ENCODE data around the gene ERH.
"Not testable (repeated sequence)": the region's sequence is repeated elsewhere in the genome, so short reads cannot be mapped to it uniquely, and the experiment has no call there.

ERH gene

DNA sequence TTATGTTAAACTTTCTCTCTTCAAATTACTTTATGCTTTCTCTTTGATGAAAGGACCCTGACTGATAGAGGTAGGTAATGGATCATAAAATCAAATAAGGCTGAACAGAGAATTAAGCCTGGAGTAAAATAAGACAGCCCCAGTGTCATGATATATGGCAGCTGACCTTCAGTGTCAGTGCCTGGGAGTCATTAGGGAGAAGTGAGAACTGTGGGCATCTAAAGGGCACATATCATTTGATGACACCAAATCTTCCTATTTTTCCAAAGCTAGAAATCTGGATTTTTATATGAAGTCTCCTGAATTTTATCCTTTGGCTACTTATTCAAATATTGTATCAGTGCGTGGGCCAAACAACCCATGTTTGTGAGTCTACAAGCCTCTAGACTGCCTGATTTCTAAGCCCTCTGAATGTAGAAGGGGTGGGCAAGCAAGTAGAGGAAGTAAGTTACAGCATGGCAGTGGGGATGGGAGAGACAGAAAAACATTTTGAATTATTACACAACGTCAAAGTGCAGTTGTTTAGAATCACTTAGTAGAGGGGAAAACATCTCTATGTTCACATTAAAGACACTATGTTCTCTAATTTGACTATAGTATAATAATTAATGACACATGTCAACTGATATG lies 10.3 kb upstream of the ERH start:
- H3K36me3 Mint-ChIP-seq (ENCODE audit: low read depth) = peaks cover 26% of the 10 kb centered on the region
- no peaks in the 10 kb centered on the region for H3K27me3 Mint-ChIP-seq
- no peak for DNase-seq
- H3K4me3 Mint-ChIP-seq = no peak overlapping the region
- peaks cover 5% of the 10 kb centered on the region for H3K9me3 Mint-ChIP-seq
- no peak for ATAC-seq
- H3K27ac Mint-ChIP-seq = no peak overlapping the region
- peaks cover 8% of the 10 kb centered on the region for H3K4me1 Mint-ChIP-seq

DNA sequence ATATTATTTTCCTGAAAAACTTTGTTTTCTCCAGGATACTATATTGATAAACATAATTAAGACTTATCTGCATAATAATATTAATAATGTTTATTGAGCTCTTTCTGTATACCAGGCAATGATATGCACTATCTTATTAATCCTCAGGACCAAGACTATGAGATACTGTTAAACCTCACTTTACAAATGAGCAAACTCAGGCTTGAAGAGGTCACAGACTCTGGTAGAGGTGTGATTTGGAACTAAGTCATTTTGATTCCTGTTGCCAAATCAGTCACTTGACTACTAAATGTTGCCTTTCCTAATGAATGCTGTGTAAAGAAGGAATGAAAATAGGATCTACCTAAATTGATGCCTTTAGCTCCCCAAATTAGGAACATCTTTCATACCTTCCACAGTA lies 7.7 kb upstream of the ERH start:
- H3K4me3 Mint-ChIP-seq = no peak overlapping the region
- no peak overlapping the region for H3K27ac Mint-ChIP-seq
- ATAC-seq (no peak), DNase-seq (no peak)
- no peaks in the 10 kb centered on the region for H3K27me3 Mint-ChIP-seq
- H3K36me3 Mint-ChIP-seq (ENCODE audit: low read depth) = peaks cover 22% of the 10 kb centered on the region
- H3K4me1 Mint-ChIP-seq = peaks cover 21% of the 10 kb centered on the region
- H3K9me3 Mint-ChIP-seq = peaks cover 5% of the 10 kb centered on the region

DNA sequence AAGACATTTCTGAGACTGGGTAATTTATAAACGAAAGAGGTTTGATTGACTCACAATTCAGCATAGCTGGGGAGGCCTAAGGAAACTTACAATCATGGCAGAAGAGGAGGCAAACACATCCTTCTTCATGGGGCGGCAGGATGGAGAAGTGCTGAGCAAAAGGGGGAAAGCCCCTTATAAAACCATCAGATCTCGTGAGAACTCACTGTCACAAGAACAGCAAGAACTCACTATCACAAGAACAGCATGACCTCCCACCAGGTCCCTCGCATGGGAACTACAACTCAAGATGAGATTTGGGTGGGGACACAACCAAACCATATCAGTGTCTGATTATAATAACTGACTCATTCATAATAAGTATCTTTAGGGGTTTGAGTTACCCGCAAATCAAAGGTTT lies 6.8 kb upstream of the ERH start:
- Mint-ChIP-seq H3K27me3 (no peaks in the 10 kb centered on the region), H3K4me1 (peaks cover 29% of the 10 kb centered on the region), H3K36me3 (ENCODE audit: low read depth) (peaks cover 22% of the 10 kb centered on the region), H3K4me3 (no peak overlapping the region), H3K9me3 (peaks cover 5% of the 10 kb centered on the region), H3K27ac (no peak overlapping the region)
- no peak for DNase-seq
- ATAC-seq = no peak

DNA sequence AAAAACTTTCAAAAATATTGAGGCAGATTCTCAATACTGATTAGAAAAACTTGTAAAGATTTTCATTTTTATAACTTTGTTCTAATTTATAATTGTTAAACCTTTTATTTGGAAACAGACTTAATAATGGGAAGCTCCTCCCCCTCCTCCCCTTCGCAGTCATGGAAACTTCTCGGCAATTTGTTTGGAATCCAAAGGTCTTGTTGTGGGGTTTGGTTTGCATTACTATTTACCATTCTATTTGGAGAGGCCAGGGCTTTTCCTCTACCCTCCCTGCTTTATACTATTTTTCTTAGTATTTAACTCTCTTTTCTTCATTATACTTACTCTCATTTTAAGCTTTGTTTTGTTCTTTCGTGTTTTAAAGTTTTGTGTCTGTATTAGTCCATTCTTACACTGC lies 6.4 kb upstream of the ERH start:
- Mint-ChIP-seq H3K27ac (no peak overlapping the region), H3K36me3 (ENCODE audit: low read depth) (peaks cover 22% of the 10 kb centered on the region), H3K27me3 (no peaks in the 10 kb centered on the region), H3K4me3 (no peak overlapping the region), H3K4me1 (peaks cover 33% of the 10 kb centered on the region), H3K9me3 (peaks cover 5% of the 10 kb centered on the region)
- DNase-seq (no peak), ATAC-seq (no peak)

DNA sequence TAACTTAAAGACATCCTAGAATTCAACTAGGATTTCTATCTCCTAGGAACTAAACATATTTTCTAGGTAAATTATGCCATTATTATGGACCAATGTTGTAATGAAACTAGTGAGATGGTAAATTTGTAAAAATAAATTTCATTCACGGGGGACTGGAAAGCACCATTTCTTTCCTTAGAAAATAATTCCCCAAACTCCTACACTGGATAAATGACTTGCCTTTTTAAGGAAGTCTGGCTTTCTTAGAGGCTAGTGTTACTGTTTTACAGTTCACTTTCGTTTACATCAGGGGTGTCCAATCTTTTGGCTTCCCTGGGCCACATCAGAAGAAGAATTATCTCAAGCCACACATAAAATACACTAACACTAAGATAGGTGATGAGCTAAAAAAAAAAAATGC lies 3.7 kb upstream of the ERH start:
- ATAC-seq = no peak
- no peak for DNase-seq
- peaks cover 43% of the 10 kb centered on the region for H3K4me1 Mint-ChIP-seq
- no peak overlapping the region for H3K27ac Mint-ChIP-seq
- H3K9me3 Mint-ChIP-seq = peaks cover 5% of the 10 kb centered on the region
- H3K4me3 Mint-ChIP-seq = no peak overlapping the region
- no peaks in the 10 kb centered on the region for H3K27me3 Mint-ChIP-seq
- H3K36me3 Mint-ChIP-seq (ENCODE audit: low read depth) = peaks cover 23% of the 10 kb centered on the region

DNA sequence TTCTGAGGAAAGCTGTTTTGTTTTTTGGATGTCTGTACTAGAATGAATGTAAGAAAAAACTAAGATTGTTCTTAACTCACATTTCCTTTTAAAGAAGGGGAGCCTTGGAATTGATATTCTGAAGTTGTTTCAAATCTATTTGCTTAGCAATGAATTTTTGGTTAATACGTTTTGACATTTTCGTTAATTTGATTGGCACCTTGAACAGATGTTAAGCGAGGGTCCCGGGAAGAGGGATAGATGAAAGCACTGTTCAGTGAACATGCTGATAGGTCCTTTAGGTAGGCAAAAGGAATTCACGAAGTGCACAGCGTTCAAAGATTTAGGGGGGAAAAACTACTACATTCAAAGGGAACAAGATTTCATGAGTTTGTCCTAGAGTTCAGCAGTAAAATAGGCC lies 2.1 kb upstream of the ERH start:
- Mint-ChIP-seq H3K27ac (peak overlapping the region; percentile 39), H3K27me3 (no peaks in the 10 kb centered on the region), H3K4me1 (peaks cover 60% of the 10 kb centered on the region), H3K9me3 (peaks cover 5% of the 10 kb centered on the region), H3K4me3 (peak overlapping the region; percentile 90), H3K36me3 (ENCODE audit: low read depth) (peaks cover 38% of the 10 kb centered on the region)
- ATAC-seq (no peak), DNase-seq (no peak)

DNA sequence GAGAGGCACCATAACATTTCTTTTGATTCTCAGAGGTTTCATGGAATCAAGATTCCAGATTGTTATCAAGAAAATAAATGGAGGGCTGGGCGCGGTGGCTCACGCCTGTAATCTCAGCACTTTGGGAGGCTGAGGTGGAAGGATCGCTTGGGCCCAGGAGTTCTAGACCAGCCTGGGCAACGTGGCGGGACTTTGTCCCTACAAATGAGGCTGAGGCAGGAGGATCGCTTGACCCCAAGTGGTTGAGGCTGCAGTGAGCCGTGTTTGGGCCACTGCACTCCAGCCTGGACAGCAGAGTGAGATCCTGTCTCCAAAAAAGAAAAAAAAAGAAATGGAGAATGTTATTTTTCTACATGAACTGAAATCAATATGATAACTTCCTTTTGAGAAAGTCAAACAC lies 1.7 kb upstream of the ERH start:
- H3K36me3 Mint-ChIP-seq (ENCODE audit: low read depth) = peaks cover 39% of the 10 kb centered on the region
- ATAC-seq = no peak
- H3K27me3 Mint-ChIP-seq = no peaks in the 10 kb centered on the region
- peak overlapping the region; percentile 90 for H3K4me3 Mint-ChIP-seq
- DNase-seq = no peak
- H3K9me3 Mint-ChIP-seq = peaks cover 3% of the 10 kb centered on the region
- peaks cover 63% of the 10 kb centered on the region for H3K4me1 Mint-ChIP-seq
- H3K27ac Mint-ChIP-seq = no peak overlapping the region

DNA sequence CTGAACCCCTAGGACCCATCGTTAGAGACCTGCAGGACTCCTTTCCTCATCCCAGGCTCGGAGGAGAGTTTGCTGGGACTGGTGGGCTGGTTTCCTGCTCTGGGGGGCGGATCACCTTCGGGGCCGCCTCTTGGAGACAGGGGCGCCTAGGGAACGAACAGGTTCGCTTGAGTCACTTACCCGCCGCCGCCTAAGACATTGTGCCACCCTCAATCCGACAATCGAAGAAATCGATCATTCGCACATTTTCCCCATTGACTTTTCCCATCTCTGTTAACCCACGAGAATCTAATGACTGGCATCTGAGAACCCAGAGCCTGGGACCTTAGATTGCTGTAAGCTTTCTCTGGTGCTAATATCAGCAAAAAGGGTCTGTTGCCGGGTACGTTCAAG lies 715 bp upstream of the ERH start:
- peak overlapping the region; percentile 98 for H3K27ac Mint-ChIP-seq
- H3K27me3 Mint-ChIP-seq = no peaks in the 10 kb centered on the region
- no peaks in the 10 kb centered on the region for H3K9me3 Mint-ChIP-seq
- no peak for DNase-seq
- peaks cover 38% of the 10 kb centered on the region for H3K36me3 Mint-ChIP-seq (ENCODE audit: low read depth)
- peak overlapping the region; percentile 90 for H3K4me3 Mint-ChIP-seq
- peaks cover 68% of the 10 kb centered on the region for H3K4me1 Mint-ChIP-seq
- ATAC-seq = peak; percentile 51

DNA sequence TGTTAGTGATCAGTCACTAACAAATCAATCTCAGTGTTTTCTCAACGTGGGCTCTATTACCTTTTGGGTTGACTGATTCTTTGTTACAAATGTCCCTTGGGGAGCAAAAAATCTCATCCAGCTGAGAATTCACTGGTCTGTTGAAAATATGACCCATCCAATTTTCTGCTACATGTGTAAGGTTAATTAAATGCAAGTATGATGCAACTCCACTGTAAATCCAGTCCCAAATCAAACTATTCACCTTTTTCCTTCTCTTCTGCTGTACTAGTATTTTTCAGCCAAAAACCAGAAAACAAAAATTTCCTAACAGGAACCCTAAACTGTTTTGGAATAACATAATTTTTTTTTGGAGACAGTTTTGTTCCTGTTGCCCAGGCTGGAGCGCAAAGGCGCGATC lies 2.2 kb downstream of the ERH start:
- Mint-ChIP-seq H3K4me1 (peaks cover 81% of the 10 kb centered on the region), H3K27me3 (no peaks in the 10 kb centered on the region), H3K36me3 (ENCODE audit: low read depth) (peaks cover 62% of the 10 kb centered on the region), H3K4me3 (peak overlapping the region; percentile 90), H3K27ac (peak overlapping the region; percentile 98), H3K9me3 (no peaks in the 10 kb centered on the region)
- ATAC-seq (no peak), DNase-seq (no peak)

DNA sequence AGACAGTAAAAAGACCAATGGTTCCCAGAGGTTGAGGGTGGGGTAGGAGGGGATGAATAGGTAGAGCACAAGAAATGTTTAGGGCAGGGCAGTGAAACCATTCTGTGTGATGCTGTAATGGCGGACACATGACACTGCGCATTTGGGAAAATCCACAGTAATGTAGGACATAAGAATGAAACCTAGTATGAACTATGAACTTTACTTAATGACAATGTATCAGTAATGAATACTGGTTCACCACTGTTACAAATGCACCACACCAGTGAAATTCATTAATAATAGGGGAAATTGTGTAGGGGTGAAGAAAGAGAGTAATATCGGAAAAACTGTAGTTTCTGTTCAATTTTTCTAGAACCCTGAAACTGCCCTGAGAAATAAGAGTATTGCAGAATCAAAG lies 5.6 kb downstream of the ERH start:
- Mint-ChIP-seq H3K27me3 (no peaks in the 10 kb centered on the region), H3K4me1 (peaks cover 76% of the 10 kb centered on the region), H3K9me3 (no peaks in the 10 kb centered on the region), H3K4me3 (peak overlapping the region; percentile 38), H3K36me3 (ENCODE audit: low read depth) (peaks cover 84% of the 10 kb centered on the region), H3K27ac (peak overlapping the region; percentile 71)
- DNase-seq = no peak
- no peak for ATAC-seq

DNA sequence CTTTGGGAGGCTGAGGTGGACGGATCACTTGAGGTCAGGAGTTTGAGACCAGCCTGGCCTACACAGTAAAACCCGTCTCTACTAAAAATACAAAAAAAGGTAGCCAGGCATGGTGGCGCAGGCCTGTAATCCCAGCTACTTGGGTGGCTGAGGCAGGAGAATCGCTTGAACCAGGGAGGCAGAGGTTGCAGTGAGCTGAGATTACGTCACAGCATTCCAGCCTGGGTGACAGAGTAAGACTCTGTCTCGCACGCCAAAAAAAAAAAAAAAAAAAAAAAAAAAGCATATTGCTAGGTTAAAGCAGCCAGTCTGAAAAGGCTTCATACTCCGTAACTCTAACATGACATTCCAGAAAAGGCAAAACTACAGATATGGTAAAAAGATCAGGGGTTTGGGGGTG lies 6.7 kb downstream of the ERH start:
- not testable (repeated sequence) for H3K27me3 Mint-ChIP-seq, H3K27ac Mint-ChIP-seq, ATAC-seq, H3K9me3 Mint-ChIP-seq, H3K4me3 Mint-ChIP-seq, DNase-seq
- Mint-ChIP-seq H3K36me3 (ENCODE audit: low read depth) (peaks cover 80% of the 10 kb centered on the region), H3K4me1 (peaks cover 75% of the 10 kb centered on the region)

DNA sequence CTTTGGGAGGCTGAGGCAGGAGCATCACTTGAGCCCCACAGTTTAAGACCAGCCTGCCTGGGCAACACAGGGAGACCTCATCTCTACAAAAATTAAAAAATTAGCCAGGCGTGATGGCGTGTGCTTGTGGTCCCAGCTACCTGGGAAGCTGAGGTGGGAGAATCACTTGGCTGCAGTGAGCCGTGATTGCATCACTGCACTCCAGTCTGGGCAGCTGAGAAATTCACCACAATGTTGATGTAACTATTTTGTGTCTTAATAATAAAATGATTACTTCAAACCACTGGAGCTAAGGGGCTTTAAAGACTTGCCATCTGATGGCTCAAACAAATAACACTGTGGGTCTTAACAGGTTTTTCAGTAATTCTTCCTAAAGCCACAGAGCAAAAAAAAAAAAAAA lies 10.8 kb downstream of the ERH start:
- Mint-ChIP-seq H3K4me3 (no peak overlapping the region), H3K9me3 (no peaks in the 10 kb centered on the region), H3K4me1 (peaks cover 43% of the 10 kb centered on the region), H3K27ac (no peak overlapping the region), H3K27me3 (no peaks in the 10 kb centered on the region), H3K36me3 (ENCODE audit: low read depth) (peaks cover 61% of the 10 kb centered on the region)
- ATAC-seq (no peak), DNase-seq (no peak)

DNA sequence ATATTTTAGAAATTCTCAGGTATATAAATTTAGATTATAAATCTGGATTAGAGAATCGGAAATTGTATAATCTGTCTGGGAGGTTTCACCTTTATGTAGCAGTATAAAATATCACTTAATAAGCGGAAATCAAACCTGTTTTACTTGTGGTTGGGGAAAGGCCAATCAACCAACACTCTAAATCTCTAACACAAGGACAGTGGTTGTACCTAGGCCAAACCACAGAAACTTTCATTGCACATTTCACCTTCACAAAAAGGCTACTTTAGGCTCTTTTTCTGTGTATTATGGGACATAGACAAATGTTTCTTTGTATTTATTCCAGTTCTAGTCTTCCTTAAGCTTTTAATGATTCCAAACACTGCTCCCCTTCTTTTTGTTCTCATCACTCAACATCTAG lies 19.8 kb downstream of the ERH start:
- H3K4me3 Mint-ChIP-seq = no peak overlapping the region
- peaks cover 11% of the 10 kb centered on the region for H3K4me1 Mint-ChIP-seq
- peaks cover 61% of the 10 kb centered on the region for H3K36me3 Mint-ChIP-seq (ENCODE audit: low read depth)
- DNase-seq (no peak), ATAC-seq (no peak)
- no peaks in the 10 kb centered on the region for H3K27me3 Mint-ChIP-seq
- peaks cover 11% of the 10 kb centered on the region for H3K9me3 Mint-ChIP-seq
- H3K27ac Mint-ChIP-seq = no peak overlapping the region

DNA sequence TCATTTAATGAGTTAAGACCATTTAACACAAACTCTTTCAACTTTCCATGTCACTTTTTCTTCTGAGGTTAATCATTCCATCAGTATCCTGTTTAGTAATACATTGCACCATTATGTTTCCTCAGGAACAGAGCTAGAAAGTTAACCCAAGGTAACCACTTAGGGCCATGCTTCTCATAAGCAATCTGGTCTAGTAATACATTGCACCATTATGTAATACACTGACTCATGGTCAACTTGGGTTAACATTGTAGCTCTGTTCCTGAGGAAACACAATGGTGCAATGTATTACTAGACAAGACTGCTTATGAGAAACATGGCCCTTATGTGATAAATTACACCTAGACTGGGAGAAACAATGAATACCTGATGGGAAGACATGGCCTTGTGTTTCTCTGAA lies 21.7 kb downstream of the ERH start:
- Mint-ChIP-seq H3K4me3 (no peak overlapping the region), H3K4me1 (peaks cover 16% of the 10 kb centered on the region), H3K9me3 (peaks cover 11% of the 10 kb centered on the region), H3K27me3 (no peaks in the 10 kb centered on the region), H3K36me3 (ENCODE audit: low read depth) (peaks cover 66% of the 10 kb centered on the region), H3K27ac (no peak overlapping the region)
- DNase-seq (no peak), ATAC-seq (no peak)

DNA sequence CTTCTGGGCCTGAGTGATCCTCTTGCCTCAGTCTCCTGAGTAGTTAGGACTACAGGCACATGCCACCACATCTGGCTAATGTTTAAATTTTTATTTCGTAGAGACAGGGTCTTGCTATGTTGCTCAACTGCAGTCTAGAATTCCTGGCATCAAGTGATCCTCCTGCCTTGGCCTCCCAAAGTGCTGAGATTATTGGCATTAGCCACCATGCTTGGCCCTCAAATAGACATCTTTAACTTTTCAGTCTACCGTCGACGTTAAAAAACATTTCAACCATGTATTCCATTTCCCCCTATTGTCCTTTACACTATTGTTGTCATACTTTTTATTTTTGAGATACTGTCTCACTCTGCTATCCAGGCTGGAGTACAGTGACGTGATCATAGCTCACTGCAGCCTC lies 22.4 kb downstream of the ERH start:
- no peak for ATAC-seq
- no peak for DNase-seq
- Mint-ChIP-seq H3K4me1 (peaks cover 16% of the 10 kb centered on the region), H3K27me3 (no peaks in the 10 kb centered on the region), H3K9me3 (peaks cover 11% of the 10 kb centered on the region), H3K27ac (no peak overlapping the region), H3K36me3 (ENCODE audit: low read depth) (peaks cover 62% of the 10 kb centered on the region), H3K4me3 (no peak overlapping the region)

DNA sequence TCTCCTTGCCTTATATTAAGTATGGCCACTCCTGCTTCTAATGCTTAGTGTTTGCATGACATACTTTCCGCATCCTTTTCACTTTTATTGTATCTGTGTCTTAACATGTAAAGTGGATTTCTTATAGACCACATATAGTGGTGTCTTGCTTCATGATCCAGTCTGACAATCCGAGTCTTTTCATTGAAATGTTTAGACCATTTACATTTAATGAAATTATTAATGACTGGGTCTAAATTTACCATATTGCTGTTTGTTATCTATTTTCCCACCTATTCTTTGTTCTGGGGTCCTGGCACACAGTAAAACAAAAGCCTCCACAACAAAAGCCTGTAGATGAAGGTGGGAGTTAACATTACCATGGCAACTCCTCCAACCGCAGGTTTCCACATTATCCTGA lies 22.9 kb downstream of the ERH start:
- no peaks in the 10 kb centered on the region for H3K27me3 Mint-ChIP-seq
- peaks cover 16% of the 10 kb centered on the region for H3K4me1 Mint-ChIP-seq
- DNase-seq (no peak), ATAC-seq (no peak)
- no peak overlapping the region for H3K4me3 Mint-ChIP-seq
- peaks cover 11% of the 10 kb centered on the region for H3K9me3 Mint-ChIP-seq
- H3K36me3 Mint-ChIP-seq (ENCODE audit: low read depth) = peaks cover 57% of the 10 kb centered on the region
- H3K27ac Mint-ChIP-seq = no peak overlapping the region
